ENCODE results near the gene CYP1A2. TPM values are rescaled to one million over a fixed set of nuclear protein-coding genes. Genes with fewer than 3 reads are reported as not detected.

The CYP1A2 gene
- total RNA-seq, 1 donor from 2014 or later, result not detected

GRCh38 chr15:74799255-74799855 is 50.7 kb downstream of the CYP1A2 start:
- Histone ChIP-seq H3K36me3 (peaks cover 72% of the 10 kb centered on the region), H3K27me3 (ENCODE audit: low read depth) (no peaks in the 10 kb centered on the region), H3K4me3 (no peak overlapping the region), H3K9me3 (no peaks in the 10 kb centered on the region), H3K4me1 (peaks cover 22% of the 10 kb centered on the region), H3K27ac (peak overlapping the region; percentile 64)
- intact Hi-C loops (cut with DNase I), result no loop called here
- DNase-seq, result no peak
- no peak for ATAC-seq
- TF ChIP-seq CTCF (IDR thresholded peaks at IDR 0.05), result no peak

- peaks cover 68% of the 10 kb centered on the region for H3K36me3 ChIP-seq
- H3K4me1 ChIP-seq, result peaks cover 22% of the 10 kb centered on the region
- peak; percentile 90 for DNase-seq
- peak; percentile 95 to 96 for ATAC-seq
- peak; percentile 98 for TF ChIP-seq CTCF (IDR thresholded peaks at IDR 0.05)
- peak overlapping the region; percentile 64 for H3K27ac ChIP-seq
- H3K27me3 ChIP-seq (ENCODE audit: low read depth), result no peaks in the 10 kb centered on the region
- H3K4me3 ChIP-seq, result no peak overlapping the region
- intact Hi-C loops (cut with DNase I), result no loop called here
- H3K9me3 ChIP-seq, result no peaks in the 10 kb centered on the region
Observed at GRCh38 chr15:74799856-74800558, 51.4 kb downstream of the CYP1A2 start.

GRCh38 chr15:74800559-74801094 is 52.0 kb downstream of the CYP1A2 start:
- Histone ChIP-seq H3K4me1 (peaks cover 18% of the 10 kb centered on the region), H3K27me3 (ENCODE audit: low read depth) (no peaks in the 10 kb centered on the region), H3K36me3 (peaks cover 63% of the 10 kb centered on the region), H3K4me3 (no peak overlapping the region), H3K9me3 (no peaks in the 10 kb centered on the region), H3K27ac (no peak overlapping the region)
- peak; percentile 13 to 19 for ATAC-seq
- DNase-seq, result peak; percentile 64
- intact Hi-C loops (cut with DNase I), result no loop called here
- TF ChIP-seq CTCF (IDR thresholded peaks at IDR 0.05), result no peak

GRCh38 chr15:74801311-74801997 is 52.8 kb downstream of the CYP1A2 start:
- no peaks in the 10 kb centered on the region for H3K9me3 ChIP-seq
- intact Hi-C loops (cut with DNase I), result no loop called here
- DNase-seq, result no peak
- peaks cover 63% of the 10 kb centered on the region for H3K36me3 ChIP-seq
- peaks cover 10% of the 10 kb centered on the region for H3K4me1 ChIP-seq
- no peak overlapping the region for H3K4me3 ChIP-seq
- no peak overlapping the region for H3K27ac ChIP-seq
- no peak for TF ChIP-seq CTCF (IDR thresholded peaks at IDR 0.05)
- no peaks in the 10 kb centered on the region for H3K27me3 ChIP-seq (ENCODE audit: low read depth)
- no peak for ATAC-seq

- Histone ChIP-seq H3K4me1 (peaks cover 9% of the 10 kb centered on the region), H3K36me3 (peaks cover 63% of the 10 kb centered on the region), H3K4me3 (no peak overlapping the region), H3K27me3 (ENCODE audit: low read depth) (no peaks in the 10 kb centered on the region), H3K9me3 (no peaks in the 10 kb centered on the region), H3K27ac (no peak overlapping the region)
- ATAC-seq (no peak), DNase-seq (no peak)
- intact Hi-C loops (cut with DNase I), result no loop called here
- TF ChIP-seq CTCF (IDR thresholded peaks at IDR 0.05), result no peak
Observed at GRCh38 chr15:74802290-74802689, 53.6 kb downstream of the CYP1A2 start.
